Astrocyte (in vitro differentiated cells and primary cell): ENCODE results near the gene KCNMA1. TPM values are rescaled to one million over a fixed set of nuclear protein-coding genes. Genes with fewer than 3 reads are reported as not detected.

Experiments
- DNase-seq: peaks from one replicate; pipeline ENCODE4 v3.0.0-alpha.2; 2010; ENCODE audit warnings: low read depth
- FAIRE-seq: peaks from 2 replicates; lab custom pipeline; 2011; peaks lifted over from hg19 to GRCh38; lab: Jason Lieb, UNC
- H2AFZ ChIP-seq: 2 replicates; pipeline ENCODE4 v1.6.0; 2012; ENCODE audit warnings: low read depth, low read length, inconsistent platforms
- H3K27ac ChIP-seq: 2 replicates; pipeline ENCODE4 v1.5.1; 2011; ENCODE audit warnings: low read depth, low read length, inconsistent platforms
- H3K27me3 ChIP-seq: 2 replicates; pipeline ENCODE4 v1.6.0; 2011; ENCODE audit warnings: low read length, inconsistent platforms; ENCODE audit not compliant: insufficient read depth
- H3K36me3 ChIP-seq: 2 replicates; pipeline ENCODE4 v1.5.1; 2011; ENCODE audit warnings: low read length, inconsistent platforms; ENCODE audit not compliant: insufficient read depth
- H3K4me1 ChIP-seq: 2 replicates; pipeline ENCODE4 v1.5.1; 2011; ENCODE audit warnings: low read length, inconsistent platforms; ENCODE audit not compliant: insufficient read depth
- H3K4me2 ChIP-seq: 2 replicates; pipeline ENCODE4 v1.6.0; 2012; ENCODE audit warnings: low read length, inconsistent platforms
- H3K4me3 ChIP-seq: 2 replicates; pipeline ENCODE4 v1.5.1; 2011; ENCODE audit warnings: low read depth, mild to moderate bottlenecking, low read length, inconsistent platforms; ENCODE audit not compliant: insufficient read depth
- H3K79me2 ChIP-seq: 2 replicates; pipeline ENCODE4 v1.6.0; 2012; ENCODE audit warnings: mild to moderate bottlenecking, low read length, inconsistent platforms; ENCODE audit not compliant: insufficient read depth
- H3K9ac ChIP-seq: 2 replicates; pipeline ENCODE4 v1.6.0; 2012; ENCODE audit warnings: mild to moderate bottlenecking, low read length, inconsistent platforms
- H3K9me3 ChIP-seq: 2 replicates; pipeline ENCODE4 v1.5.1; 2012; ENCODE audit warnings: low read depth, mild to moderate bottlenecking, low read length, inconsistent platforms; ENCODE audit not compliant: insufficient read depth
- H4K20me1 ChIP-seq: 2 replicates; pipeline ENCODE4 v1.6.0; 2012; ENCODE audit warnings: low read length, inconsistent platforms; ENCODE audit not compliant: insufficient read depth
- H3K27ac Mint-ChIP-seq: one replicate; pipeline ENCODE4 v1.8.0; 2021; ENCODE audit warnings: mild to moderate bottlenecking, mixed read lengths; ENCODE audit not compliant: unreplicated experiment
- H3K27me3 Mint-ChIP-seq: one replicate; pipeline ENCODE4 v1.8.0; 2021; ENCODE audit warnings: low read depth, mixed read lengths; ENCODE audit not compliant: unreplicated experiment
- H3K36me3 Mint-ChIP-seq: one replicate; pipeline ENCODE4 v1.8.0; 2021; ENCODE audit warnings: low read depth, mixed read lengths; ENCODE audit not compliant: unreplicated experiment
- H3K4me1 Mint-ChIP-seq: one replicate; pipeline ENCODE4 v1.8.0; 2021; ENCODE audit warnings: low read depth, mixed read lengths; ENCODE audit not compliant: unreplicated experiment
- H3K4me3 Mint-ChIP-seq: one replicate; pipeline ENCODE4 v1.8.0; 2021; ENCODE audit warnings: mild to moderate bottlenecking, moderate library complexity, mixed read lengths; ENCODE audit not compliant: unreplicated experiment
- H3K9me3 Mint-ChIP-seq: one replicate; pipeline ENCODE4 v1.8.0; 2021; ENCODE audit warnings: mild to moderate bottlenecking, mixed read lengths; ENCODE audit not compliant: unreplicated experiment
- CTCF ChIP-seq: IDR thresholded peaks from 2 replicates; pipeline ENCODE4 v1.5.1; 2011; ENCODE audit warnings: low read depth, mild to moderate bottlenecking, inconsistent platforms, low read length, moderate library complexity; ENCODE audit not compliant: insufficient read depth
- EZH2 ChIP-seq: IDR thresholded peaks from 2 replicates; pipeline ENCODE4 v1.6.1; 2012; ENCODE audit warnings: mild to moderate bottlenecking, low read length, inconsistent platforms; ENCODE audit not compliant: insufficient read depth
- total RNA-seq: library from RNA; stranded (reverse); gene quantifications from 2 replicates; pipeline ENCODE4 v1.2.1, GENCODE V29; 2021

KCNMA1 gene
- total RNA-seq, 1 donor from 2014 or later: 45.8 TPM

- no peak overlapping the region for H3K27ac ChIP-seq
Observed at GRCh38 chr10:77587416-77587790, 50.2 kb downstream of the KCNMA1 start.

GRCh38 chr10:77586719-77587415, 50.7 kb downstream of the KCNMA1 start:
- Mint-ChIP-seq H3K27me3 (no peaks in the 10 kb centered on the region), H3K9me3 (peaks cover 3% of the 10 kb centered on the region), H3K27ac (peak overlapping the region; percentile 4), H3K4me3 (no peak overlapping the region), H3K4me1 (peaks cover 29% of the 10 kb centered on the region), H3K36me3 (peaks cover 25% of the 10 kb centered on the region)
- no peaks in the 10 kb centered on the region for H3K9me3 ChIP-seq
- no peak overlapping the region for H3K9ac ChIP-seq
- no peak for FAIRE-seq
- TF ChIP-seq EZH2 (no peak), CTCF (no peak)
- H4K20me1 ChIP-seq: no peaks in the 10 kb centered on the region
- H3K79me2 ChIP-seq: peaks cover 22% of the 10 kb centered on the region
- H3K4me3 ChIP-seq: no peak overlapping the region
- H3K4me1 ChIP-seq: peaks cover 17% of the 10 kb centered on the region
- peak; percentile 72 for DNase-seq
- no peaks in the 10 kb centered on the region for H3K27me3 ChIP-seq
- no peak overlapping the region for H3K4me2 ChIP-seq
- no peaks in the 10 kb centered on the region for H3K36me3 ChIP-seq
- H2AFZ ChIP-seq: no peak overlapping the region
- no peak overlapping the region for H3K27ac ChIP-seq

More at GRCh38 chr10:77587416-77587790, 50.2 kb downstream of the KCNMA1 start:
- no peaks in the 10 kb centered on the region for H3K27me3 ChIP-seq
- no peaks in the 10 kb centered on the region for H3K36me3 ChIP-seq
- peaks cover 27% of the 10 kb centered on the region for H3K36me3 Mint-ChIP-seq
- H3K4me1 ChIP-seq: peaks cover 19% of the 10 kb centered on the region
- H3K27ac Mint-ChIP-seq: no peak overlapping the region
- peaks cover 3% of the 10 kb centered on the region for H3K9me3 Mint-ChIP-seq
- no peaks in the 10 kb centered on the region for H4K20me1 ChIP-seq
- no peak for FAIRE-seq
- H3K9me3 ChIP-seq: no peaks in the 10 kb centered on the region
- H3K4me2 ChIP-seq: no peak overlapping the region
- TF ChIP-seq EZH2: no peak
- no peak for TF ChIP-seq CTCF
- DNase-seq: no peak
- H3K4me3 Mint-ChIP-seq: no peak overlapping the region
- no peaks in the 10 kb centered on the region for H3K27me3 Mint-ChIP-seq
- no peak overlapping the region for H3K9ac ChIP-seq
- no peak overlapping the region for H3K4me3 ChIP-seq
- peaks cover 26% of the 10 kb centered on the region for H3K79me2 ChIP-seq
- peaks cover 35% of the 10 kb centered on the region for H3K4me1 Mint-ChIP-seq
- no peak overlapping the region for H2AFZ ChIP-seq

GRCh38 chr10:77584938-77585337, 52.7 kb downstream of the KCNMA1 start:
- H3K36me3 Mint-ChIP-seq: peaks cover 24% of the 10 kb centered on the region
- no peaks in the 10 kb centered on the region for H3K9me3 ChIP-seq
- H3K27me3 Mint-ChIP-seq: no peaks in the 10 kb centered on the region
- H3K4me2 ChIP-seq: no peak overlapping the region
- no peaks in the 10 kb centered on the region for H3K36me3 ChIP-seq
- H3K79me2 ChIP-seq: peaks cover 15% of the 10 kb centered on the region
- no peak overlapping the region for H3K27ac ChIP-seq
- H3K9me3 Mint-ChIP-seq: peaks cover 3% of the 10 kb centered on the region
- no peaks in the 10 kb centered on the region for H4K20me1 ChIP-seq
- H3K9ac ChIP-seq: no peak overlapping the region
- H3K4me3 ChIP-seq: no peak overlapping the region
- no peak overlapping the region for H2AFZ ChIP-seq
- H3K4me3 Mint-ChIP-seq: no peak overlapping the region
- DNase-seq: no peak
- no peak overlapping the region for H3K27ac Mint-ChIP-seq
- no peaks in the 10 kb centered on the region for H3K27me3 ChIP-seq
- H3K4me1 ChIP-seq: peaks cover 17% of the 10 kb centered on the region
- H3K4me1 Mint-ChIP-seq: peaks cover 29% of the 10 kb centered on the region
- FAIRE-seq: no peak
- TF ChIP-seq CTCF: no peak
- TF ChIP-seq EZH2: no peak
